Measurements from ENCODE around the gene ELMO1.

DNA sequence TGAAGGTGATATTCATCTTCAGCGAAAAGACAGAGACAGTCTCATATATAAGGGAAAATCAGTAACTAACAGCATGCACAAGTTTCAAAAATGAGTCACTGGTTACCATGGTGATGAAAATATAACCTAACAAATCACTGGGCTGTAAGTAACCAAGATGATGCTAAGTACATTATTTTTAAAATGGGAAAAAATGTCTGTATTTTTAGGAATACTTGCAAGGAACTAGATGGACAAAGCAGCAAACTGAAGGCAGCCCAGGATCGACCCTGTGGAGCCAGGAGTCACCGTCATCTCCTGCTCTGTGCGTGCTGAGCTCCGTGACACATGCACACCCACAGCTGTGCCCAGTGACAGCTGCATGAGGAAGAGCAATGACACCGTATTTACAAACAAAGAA is 137.3 kb downstream of the ELMO1 start:
- TF ChIP-seq POLR2A (IDR thresholded peaks at IDR 0.05; ENCODE audit: low read length) (no peak), GATA1 (IDR thresholded peaks at IDR 0.05; ENCODE audit: low read depth, low read length) (no peak)
